ENCODE results near the gene FSTL5.

Gene FSTL5

GRCh38 chr4:161604516-161605300 lies 559.1 kb downstream of the FSTL5 start:
- ChIA-PET POLR2A (no interaction called here), CTCF (interaction anchor here (0.9 kb wide), 1 partner anchor 126 kb away, joined by 4 read pairs; no protein-coding TSS in a partner anchor)
- no peak for DNase-seq (ENCODE audit: extremely low spot score)
- no peak for TF ChIP-seq FOXM1 (IDR thresholded peaks at IDR 0.05; ENCODE audit: borderline replicate concordance)
- no peak for TF ChIP-seq L3MBTL2 (conservative IDR thresholded peaks at IDR 0.05)
- no peak for TF ChIP-seq SP1 (IDR thresholded peaks at IDR 0.05)
- TF ChIP-seq PKNOX1 (IDR thresholded peaks at IDR 0.05) = no peak
- TF ChIP-seq CTBP1 (IDR thresholded peaks at IDR 0.05; ENCODE audit: borderline replicate concordance) = no peak
- no peak for TF ChIP-seq ELF4 (IDR thresholded peaks at IDR 0.05)
- no peak for TF ChIP-seq SUZ12 (IDR thresholded peaks at IDR 0.05)
- no peak for TF ChIP-seq FOXK2 (IDR thresholded peaks at IDR 0.05)
- no peak for TF ChIP-seq NFRKB (IDR thresholded peaks at IDR 0.05)
- no peak for TF ChIP-seq BHLHE40 (IDR thresholded peaks at IDR 0.05; ENCODE audit: borderline replicate concordance)
- no peak for TF ChIP-seq TARDBP (IDR thresholded peaks at IDR 0.05)
- no peak for TF ChIP-seq FOXA1 (IDR thresholded peaks at IDR 0.05)
- no peak for TF ChIP-seq ARNT (IDR thresholded peaks at IDR 0.05)
- TF ChIP-seq ZNF384 (IDR thresholded peaks at IDR 0.05) = no peak
- no peak for TF ChIP-seq HDGF (IDR thresholded peaks at IDR 0.05; ENCODE audit: borderline replicate concordance)
- TF ChIP-seq LEF1 (IDR thresholded peaks at IDR 0.05; ENCODE audit: borderline replicate concordance) = no peak

GRCh38 chr4:161601011-161601410 lies 562.8 kb downstream of the FSTL5 start:
- no peak for TF ChIP-seq ARNT (IDR thresholded peaks at IDR 0.05)
- TF ChIP-seq NFRKB (IDR thresholded peaks at IDR 0.05) = no peak
- TF ChIP-seq FOXK2 (IDR thresholded peaks at IDR 0.05) = no peak
- TF ChIP-seq ELF4 (IDR thresholded peaks at IDR 0.05) = no peak
- TF ChIP-seq L3MBTL2 (conservative IDR thresholded peaks at IDR 0.05) = no peak
- no peak for TF ChIP-seq HDGF (IDR thresholded peaks at IDR 0.05; ENCODE audit: borderline replicate concordance)
- TF ChIP-seq FOXM1 (IDR thresholded peaks at IDR 0.05; ENCODE audit: borderline replicate concordance) = no peak
- no peak for TF ChIP-seq LEF1 (IDR thresholded peaks at IDR 0.05; ENCODE audit: borderline replicate concordance)
- TF ChIP-seq SP1 (IDR thresholded peaks at IDR 0.05) = no peak
- no peak for TF ChIP-seq ZNF384 (IDR thresholded peaks at IDR 0.05)
- TF ChIP-seq SUZ12 (IDR thresholded peaks at IDR 0.05) = no peak
- TF ChIP-seq PKNOX1 (IDR thresholded peaks at IDR 0.05) = no peak
- no peak for TF ChIP-seq BHLHE40 (IDR thresholded peaks at IDR 0.05; ENCODE audit: borderline replicate concordance)
- no peak for TF ChIP-seq TARDBP (IDR thresholded peaks at IDR 0.05)
- no peak for TF ChIP-seq CTBP1 (IDR thresholded peaks at IDR 0.05; ENCODE audit: borderline replicate concordance)
- no peak for TF ChIP-seq FOXA1 (IDR thresholded peaks at IDR 0.05)
- no peak for DNase-seq (ENCODE audit: extremely low spot score)
- ChIA-PET CTCF (interaction anchor here (0.7 kb wide), 1 partner anchor 24 kb away, joined by 6 read pairs; no protein-coding TSS in a partner anchor), POLR2A (no interaction called here)

GRCh38 chr4:161595230-161595771 lies 568.5 kb downstream of the FSTL5 start:
- POLR2A ChIA-PET = no interaction called here
- TF ChIP-seq PKNOX1 (IDR thresholded peaks at IDR 0.05) = peak; percentile 52; the same call in 1 of the 2 replicates
- TF ChIP-seq SUZ12 (IDR thresholded peaks at IDR 0.05) = no peak
- TF ChIP-seq CTBP1 (IDR thresholded peaks at IDR 0.05; ENCODE audit: borderline replicate concordance) = 0 out of 2 replicates have a peak, but pooled peaks have one; percentile 33
- CTCF ChIA-PET = no interaction called here
- DNase-seq (ENCODE audit: extremely low spot score) = no peak

GRCh38 chr4:161585011-161585410 lies 578.8 kb downstream of the FSTL5 start:
- no peak for DNase-seq (ENCODE audit: extremely low spot score)
- ChIA-PET CTCF (no interaction called here), POLR2A (no interaction called here)
- no peak for TF ChIP-seq SUZ12 (IDR thresholded peaks at IDR 0.05)
- TF ChIP-seq SP1 (IDR thresholded peaks at IDR 0.05) = no peak
- TF ChIP-seq ARNT (IDR thresholded peaks at IDR 0.05) = no peak

GRCh38 chr4:161583549-161583948 lies 580.3 kb downstream of the FSTL5 start:
- POLR2A ChIA-PET = interaction anchor here (0.8 kb wide), 1 partner anchor 1711 kb away, joined by 3 read pairs; no protein-coding TSS in a partner anchor
- CTCF ChIA-PET = no interaction called here
- no peak for TF ChIP-seq HDGF (IDR thresholded peaks at IDR 0.05; ENCODE audit: borderline replicate concordance)
- TF ChIP-seq CTBP1 (IDR thresholded peaks at IDR 0.05; ENCODE audit: borderline replicate concordance) = no peak
- no peak for TF ChIP-seq ELF4 (IDR thresholded peaks at IDR 0.05)
- TF ChIP-seq TARDBP (IDR thresholded peaks at IDR 0.05) = no peak
- TF ChIP-seq SUZ12 (IDR thresholded peaks at IDR 0.05) = no peak
- TF ChIP-seq PKNOX1 (IDR thresholded peaks at IDR 0.05) = no peak
- no peak for TF ChIP-seq BHLHE40 (IDR thresholded peaks at IDR 0.05; ENCODE audit: borderline replicate concordance)
- TF ChIP-seq LEF1 (IDR thresholded peaks at IDR 0.05; ENCODE audit: borderline replicate concordance) = no peak
- TF ChIP-seq FOXK2 (IDR thresholded peaks at IDR 0.05) = no peak
- TF ChIP-seq FOXA1 (IDR thresholded peaks at IDR 0.05) = no peak
- TF ChIP-seq SP1 (IDR thresholded peaks at IDR 0.05) = no peak
- no peak for TF ChIP-seq L3MBTL2 (conservative IDR thresholded peaks at IDR 0.05)
- no peak for TF ChIP-seq NFRKB (IDR thresholded peaks at IDR 0.05)
- TF ChIP-seq ZNF384 (IDR thresholded peaks at IDR 0.05) = no peak
- TF ChIP-seq ARNT (IDR thresholded peaks at IDR 0.05) = no peak
- no peak for DNase-seq (ENCODE audit: extremely low spot score)
